GM12874 (cell line): ENCODE data around the gene DCAF7.

Experiments used
- CTCF ChIP-seq: IDR thresholded peaks from 2 replicates; pipeline ENCODE4 v1.5.1; 2011; ENCODE audit warnings: low read depth, mild to moderate bottlenecking, control low read depth, low read length, moderate library complexity; ENCODE audit not compliant: insufficient read depth

Gene DCAF7

GRCh38 chr17:63579633-63580032 is 29.4 kb downstream of the DCAF7 start:
- no peak for TF ChIP-seq CTCF

GRCh38 chr17:63587770-63588169 is 37.5 kb downstream of the DCAF7 start:
- no peak for TF ChIP-seq CTCF

DNA sequence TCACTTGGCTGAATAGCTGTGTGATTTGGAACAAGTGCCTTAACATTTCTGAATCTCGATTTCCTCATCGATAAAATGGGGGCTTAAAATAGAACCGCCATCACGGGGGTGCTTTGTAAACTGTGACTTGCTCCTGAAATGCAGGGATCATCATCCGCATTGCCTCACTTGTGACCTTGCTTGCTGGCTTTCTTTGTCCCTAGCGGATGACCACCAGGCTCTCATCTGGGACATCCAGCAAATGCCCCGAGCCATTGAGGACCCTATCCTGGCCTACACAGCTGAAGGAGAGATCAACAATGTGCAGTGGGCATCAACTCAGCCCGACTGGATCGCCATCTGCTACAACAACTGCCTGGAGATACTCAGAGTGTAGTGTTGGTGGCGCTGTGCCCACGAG is 38.5 kb downstream of the DCAF7 start:
- TF ChIP-seq CTCF = no peak

DNA sequence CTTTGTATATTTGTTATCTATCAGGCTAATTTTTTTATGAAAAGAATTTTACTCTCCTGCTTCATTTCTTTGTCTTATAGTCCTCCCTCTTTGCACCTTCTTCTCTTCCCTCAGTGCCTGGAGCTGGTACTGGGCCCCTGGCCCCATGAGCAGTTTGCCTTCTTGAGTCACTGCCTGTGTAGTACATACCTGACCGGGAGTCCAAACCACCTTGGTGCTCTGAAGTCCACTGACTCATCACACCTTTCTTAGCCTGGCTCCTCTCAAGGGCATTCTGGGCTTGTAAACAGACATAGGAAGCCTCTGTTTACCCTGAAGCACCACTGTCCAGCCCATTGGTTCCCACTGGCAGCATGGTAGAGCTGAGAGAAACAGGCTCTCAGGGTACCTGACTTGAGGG is 39.4 kb downstream of the DCAF7 start:
- TF ChIP-seq CTCF = no peak

GRCh38 chr17:63592797-63593196 is 42.5 kb downstream of the DCAF7 start:
- TF ChIP-seq CTCF = no peak

DNA sequence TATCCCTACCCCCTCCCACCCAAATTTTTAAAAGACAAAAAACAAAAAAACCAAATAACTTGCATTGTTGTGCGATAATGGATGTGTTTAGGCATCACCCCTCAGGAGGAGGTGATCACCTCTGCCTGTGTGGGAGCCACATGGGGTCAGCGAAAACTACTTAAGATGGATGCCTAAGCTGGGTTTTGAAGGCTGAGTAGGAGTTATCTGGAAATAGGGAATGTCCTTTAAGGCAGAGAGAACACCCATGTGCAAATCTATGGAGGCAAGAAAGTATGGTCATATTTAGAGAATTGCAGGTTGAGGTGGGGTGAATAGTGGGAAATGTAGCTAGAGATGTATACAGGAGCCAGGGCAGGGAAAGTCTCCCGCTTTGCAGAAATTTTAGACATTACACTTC is 44.9 kb downstream of the DCAF7 start:
- no peak for TF ChIP-seq CTCF

DNA sequence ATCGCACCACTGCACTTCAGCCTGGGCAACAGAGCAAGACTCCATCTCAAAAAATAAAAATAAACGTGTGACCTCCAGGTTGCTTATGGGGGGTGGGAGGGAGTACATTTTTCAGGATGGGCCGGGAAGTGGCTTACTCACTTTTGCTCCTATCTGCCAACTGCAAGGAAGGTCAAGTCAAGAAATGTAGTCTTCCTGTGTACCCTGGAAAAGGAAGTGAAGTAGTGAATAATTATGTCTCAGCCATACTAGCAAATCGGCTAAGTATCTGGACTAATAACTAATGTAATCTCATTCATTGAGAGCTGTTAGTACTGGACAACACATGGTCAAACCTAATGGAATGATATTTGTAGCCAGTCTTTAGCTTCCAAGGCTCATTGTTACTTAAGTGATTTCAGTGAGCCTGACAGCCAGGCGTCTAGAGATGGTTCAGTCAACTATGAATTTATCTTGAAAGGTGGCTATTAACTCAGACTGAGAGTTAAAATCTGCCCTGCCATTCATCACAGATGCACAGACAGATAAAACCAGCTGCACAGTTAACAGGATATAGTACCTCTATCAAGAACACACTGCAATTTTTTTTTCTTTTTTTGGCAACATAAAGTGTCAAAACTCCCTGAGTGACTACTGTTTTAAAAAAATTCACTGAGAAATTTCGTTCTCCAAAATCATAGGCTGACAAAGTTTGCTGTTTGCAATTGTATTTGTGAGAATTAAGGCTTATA is 46.7 kb downstream of the DCAF7 start:
- TF ChIP-seq CTCF = no peak
